HFF-Myc (cell line): ENCODE measurements around the gene CTTNBP2NL.
"Not testable (repeated sequence)": the region's sequence is repeated elsewhere in the genome, so short reads cannot be mapped to it uniquely, and the experiment has no call there.

Experiments
- DNase-seq: peaks from one replicate; pipeline ENCODE4 v3.0.0-alpha.2; 2011; ENCODE audit warnings: low read depth; ENCODE audit errors: extremely low read depth
- H3K4me3 ChIP-seq: replicated peaks from 2 replicates; pipeline ENCODE4 v1.5.1; 2011; ENCODE audit warnings: low read depth, mild to moderate bottlenecking, control low read depth, low read length
- CTCF ChIP-seq: IDR thresholded peaks from 2 replicates; pipeline ENCODE4 v1.5.1; 2012; ENCODE audit warnings: mild to moderate bottlenecking, low read depth, low read length, control low read depth; ENCODE audit errors: missing control alignments

The CTTNBP2NL gene

DNA sequence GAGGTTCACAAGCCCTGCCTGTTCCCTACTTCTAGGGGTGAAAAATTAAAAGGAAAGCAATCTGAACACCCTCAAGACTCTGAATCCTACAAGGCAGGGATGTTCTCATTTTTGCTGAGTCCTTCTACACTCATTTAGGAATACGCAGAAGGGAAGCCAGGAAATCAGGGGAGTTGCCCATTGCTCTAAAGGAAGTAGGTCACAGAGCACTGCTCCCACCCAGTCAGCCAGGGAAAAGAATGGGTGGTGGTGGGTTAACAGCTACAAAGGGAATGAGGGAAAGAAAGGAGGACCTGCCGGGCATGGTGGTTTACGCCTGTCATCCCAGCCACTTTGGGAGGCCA, 2.4 kb upstream of the CTTNBP2NL start:
- peak overlapping the region; percentile 24; the same call in 1 of the 2 replicates for H3K4me3 ChIP-seq
- TF ChIP-seq CTCF: no peak
- no peak for DNase-seq

- H3K4me3 ChIP-seq: peak overlapping the region; percentile 24; the same call in 1 of the 2 replicates
- no peak for DNase-seq
- no peak for TF ChIP-seq CTCF
These were observed 1.3 kb upstream of the CTTNBP2NL start for GRCh38 chr1:112394743-112395062.

- peak overlapping the region; percentile 74 for H3K4me3 ChIP-seq
- TF ChIP-seq CTCF: no peak
- no peak for DNase-seq
These were observed 676 bp upstream of the CTTNBP2NL start for GRCh38 chr1:112395256-112395820.

- DNase-seq: no peak
- H3K4me3 ChIP-seq: peak overlapping the region; percentile 74
- TF ChIP-seq CTCF: no peak
These were observed 848 bp downstream of the CTTNBP2NL start for GRCh38 chr1:112396653-112397471.

DNA sequence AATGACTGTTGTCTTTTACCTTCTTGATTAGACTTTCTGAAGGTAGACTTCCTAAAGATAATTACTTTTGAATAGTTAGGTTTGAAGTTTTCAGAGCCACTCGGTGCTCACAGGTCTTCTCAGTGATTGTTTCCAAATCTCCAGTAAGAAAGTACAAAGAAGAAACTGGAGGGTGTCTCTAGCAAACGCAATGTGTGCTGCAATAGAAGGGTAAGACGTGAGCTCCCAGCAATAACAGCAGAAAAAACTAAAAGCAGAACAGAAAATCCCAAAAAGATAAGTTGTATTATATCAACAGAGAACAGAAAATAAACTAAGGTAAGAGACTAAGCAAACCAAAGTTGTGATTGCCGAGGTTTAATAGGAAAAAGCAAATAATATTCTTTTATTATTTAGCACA, 1.8 kb downstream of the CTTNBP2NL start:
- H3K4me3 ChIP-seq: peak overlapping the region; percentile 74
- no peak for TF ChIP-seq CTCF
- DNase-seq: no peak

DNA sequence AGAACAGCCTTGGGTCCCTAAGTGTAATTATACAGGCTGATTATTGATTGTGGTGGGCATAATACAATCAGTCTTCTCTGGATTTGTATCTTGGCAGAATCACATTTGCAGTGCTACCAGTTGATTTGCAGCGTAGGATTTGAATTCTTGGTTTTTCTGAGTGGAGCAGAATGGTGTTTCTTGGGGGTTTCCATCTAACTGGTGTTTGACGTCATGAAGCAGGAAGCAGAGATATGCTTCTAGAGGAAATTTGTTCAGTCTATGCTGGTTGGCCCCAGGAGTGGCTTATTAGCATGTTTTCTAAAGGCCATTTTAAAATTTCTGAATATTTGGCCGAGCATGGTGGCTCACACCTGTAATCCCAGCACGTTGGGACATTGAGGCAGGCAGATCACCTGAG, 3.4 kb downstream of the CTTNBP2NL start:
- DNase-seq: no peak

GRCh38 chr1:112400706-112401105, 4.7 kb downstream of the CTTNBP2NL start:
- DNase-seq, H3K4me3 ChIP-seq: not testable (repeated sequence)

More for the DNA sequence above, 3.4 kb downstream of the CTTNBP2NL start:
- H3K4me3 ChIP-seq: no peak overlapping the region
- no peak for TF ChIP-seq CTCF
